HepG2 (cell line): ENCODE measurements around the gene ANKRD35. TPM values are rescaled to one million over a fixed set of nuclear protein-coding genes. Genes with fewer than 3 reads are reported as not detected.

ENCODE experiments used
- ARID2 ChIP-seq: sonication (generic); formaldehyde crosslinking; IDR thresholded peaks from 2 replicates; pipeline ENCODE4 v1.8.1; 2022; ENCODE audit warnings: mild to moderate bottlenecking, missing genetic modification reagents, borderline replicate concordance
- ATF3 ChIP-seq: sonication (generic); formaldehyde crosslinking; IDR thresholded peaks from 2 replicates; pipeline ENCODE4 v1.4.0; 2020; ENCODE audit warnings: missing genetic modification reagents
- BHLHE40 ChIP-seq: IDR thresholded peaks from 2 replicates; pipeline ENCODE4 v1.6.1; 2011; ENCODE audit warnings: low read length, improper control_type of control experiment
- CBFB ChIP-seq: sonication (generic); formaldehyde crosslinking; IDR thresholded peaks from 2 replicates; pipeline ENCODE4 v1.4.0; 2020; ENCODE audit warnings: missing genetic modification reagents
- CCDC6 ChIP-seq: sonication (generic); formaldehyde crosslinking; IDR thresholded peaks from 2 replicates; pipeline ENCODE4 v1.8.1; 2022; ENCODE audit warnings: mild to moderate bottlenecking, missing genetic modification reagents, moderate library complexity
- CEBPG ChIP-seq: IDR thresholded peaks from 2 replicates; pipeline ENCODE4 v1.6.1; 2016
- GRHL1 ChIP-seq: sonication (generic); formaldehyde crosslinking; conservative IDR thresholded peaks from 2 replicates; pipeline ENCODE4 v1.8.0; 2022; ENCODE audit warnings: missing genetic modification reagents
- HNF1B ChIP-seq: sonication (generic); formaldehyde crosslinking; IDR thresholded peaks from 2 replicates; pipeline ENCODE4 v1.5.1; 2020; ENCODE audit warnings: mild to moderate bottlenecking, moderate library complexity, missing genetic modification reagents
- KDM6A ChIP-seq: IDR thresholded peaks from 2 replicates; pipeline ENCODE4 v1.6.1; 2016; ENCODE audit warnings: low read depth
- MAFK ChIP-seq, 2 experiments: IDR thresholded peaks in 1 of 2; conservative IDR thresholded peaks in 1 of 2; 2 replicates each; pipeline ENCODE4 v1.6.1; 2011; ENCODE audit warnings: improper control_type of control experiment in 2 of 2, low read length in 2 of 2
- MATR3 ChIP-seq: sonication (generic); formaldehyde crosslinking; IDR thresholded peaks from 2 replicates; pipeline ENCODE4 v1.4.0; 2020; ENCODE audit warnings: missing genetic modification reagents
- MIER3 ChIP-seq: IDR thresholded peaks from 2 replicates; pipeline ENCODE4 v1.6.1; 2016; ENCODE audit warnings: missing compliant biosample characterization, borderline replicate concordance
- MIXL1 ChIP-seq: IDR thresholded peaks from 2 replicates; pipeline ENCODE4 v1.6.1; 2016
- NCOA5 ChIP-seq: sonication (generic); formaldehyde crosslinking; IDR thresholded peaks from 2 replicates; pipeline ENCODE4 v1.4.0; 2020; ENCODE audit warnings: missing genetic modification reagents
- SALL1 ChIP-seq: sonication (generic); formaldehyde crosslinking; IDR thresholded peaks from 2 replicates; pipeline ENCODE4 v1.8.0; 2022; ENCODE audit warnings: mild to moderate bottlenecking, missing genetic modification reagents
- SOX5 ChIP-seq: IDR thresholded peaks from 2 replicates; pipeline ENCODE4 v1.6.1; 2016; ENCODE audit warnings: borderline replicate concordance
- TCF12 ChIP-seq, 2 experiments: fragments of 450-650 bp in 1 of 2; sonication (generic) in 1 of 2; formaldehyde crosslinking in 1 of 2; IDR thresholded peaks; 2 replicates each; pipeline versions ENCODE4 v1.6.1 to v1.8.0; 2017 to 2022; ENCODE audit warnings: antibody characterized with exemption in 1 of 2, mild to moderate bottlenecking in 1 of 2, missing genetic modification reagents in 1 of 2, moderate library complexity in 1 of 2
- ZBTB26 ChIP-seq: IDR thresholded peaks from 2 replicates; pipeline ENCODE4 v1.6.1; 2016; ENCODE audit warnings: missing compliant biosample characterization, missing genetic modification reagents, borderline replicate concordance
- ZMYM4 ChIP-seq: sonication (generic); formaldehyde crosslinking; IDR thresholded peaks from 2 replicates; pipeline ENCODE4 v1.8.1; 2023; ENCODE audit warnings: mild to moderate bottlenecking, missing genetic modification reagents
- ZNF12 ChIP-seq: sonication (generic); formaldehyde crosslinking; IDR thresholded peaks from 2 replicates; pipeline ENCODE4 v1.5.0; 2020; ENCODE audit warnings: missing genetic modification reagents
- ZNF264 ChIP-seq: sonication (generic); formaldehyde crosslinking; IDR thresholded peaks from 2 replicates; pipeline ENCODE4 v1.4.0; 2020; ENCODE audit warnings: missing genetic modification reagents
- ZNF331 ChIP-seq: sonication (generic); formaldehyde crosslinking; IDR thresholded peaks from 2 replicates; pipeline ENCODE4 v1.4.0; 2020; ENCODE audit warnings: missing genetic modification reagents
- ZNF550 ChIP-seq: sonication (generic); formaldehyde crosslinking; IDR thresholded peaks from 2 replicates; pipeline ENCODE4 v1.4.0; 2020; ENCODE audit warnings: mild to moderate bottlenecking, missing genetic modification reagents, borderline replicate concordance
- ZNF792 ChIP-seq: IDR thresholded peaks from 2 replicates; pipeline ENCODE4 v1.6.1; 2016
- ZNF816 ChIP-seq: sonication (generic); formaldehyde crosslinking; IDR thresholded peaks from 2 replicates; pipeline ENCODE4 v1.8.0; 2022; ENCODE audit warnings: missing genetic modification reagents, mild to moderate bottlenecking, borderline replicate concordance
- polyA plus RNA-seq, 8 experiments: library from polyadenylated mRNA; depleted of rRNA in 3 of 8; stranded (reverse) in 7 of 8; unstranded in 1 of 8; fragments of >200 nt; fragmentation: Illumina TruSeq in 4 of 8; extraction: Trizol in 4 of 8; gene quantifications; 2 replicates each; pipeline versions ENCODE4 v1.2.1 to v1.2.3, GENCODE V29; 2011 to 2016; ENCODE audit warnings: low read depth in 4 of 8, missing spikeins in 1 of 8, mixed read lengths in 1 of 8; ENCODE audit not compliant: insufficient read depth in 1 of 8
- total RNA-seq, 5 experiments: library from RNA; depleted of rRNA; stranded (reverse); fragments of >200 nt; fragmentation: Illumina TruSeq; extraction: Trizol; gene quantifications; 2 replicates each; pipeline ENCODE4 v1.2.3, GENCODE V29; 2016; ENCODE audit warnings: low read depth in 1 of 5

ANKRD35 gene
- total and polyA plus RNA-seq, 2 of the 13 experiments (the other 11 are each of a cell fraction or from before 2014, with no cell fraction given): 0.02 TPM; not detected in 1

- TF ChIP-seq ZNF816 (CRISPR knock-in tag) (peak; percentile 37; the same call in 1 of the 2 replicates), ARID2 (CRISPR knock-in tag) (0 out of 2 replicates have a peak, but pooled peaks have one; percentile 21), ZNF264 (CRISPR knock-in tag) (no peak; the same call in 1 of the 2 replicates), ZNF331 (CRISPR knock-in tag) (peak; percentile 78), ATF3 (CRISPR knock-in tag) (peak; percentile 85), CEBPG (CRISPR knock-in tag) (peak; percentile 34; the same call in 1 of the 2 replicates), ZNF792 (CRISPR knock-in tag) (peak; percentile 69; the same call in 1 of the 2 replicates), BHLHE40 (peak; percentile 20; the same call in 1 of the 2 replicates), MIER3 (CRISPR knock-in tag) (peak; percentile 88; the same call in 1 of the 2 replicates), ZNF12 (peak; percentile 59), ZBTB26 (CRISPR knock-in tag) (peak; percentile 74; the same call in 1 of the 2 replicates), KDM6A (CRISPR knock-in tag) (peak; percentile 73; the same call in 1 of the 2 replicates), SALL1 (peak; percentile 82), MIXL1 (CRISPR knock-in tag) (peak; percentile 68; the same call in 1 of the 2 replicates), GRHL1 (CRISPR knock-in tag) (no peak), MAFK (conservative IDR thresholded peaks at IDR 0.05 in 1 of 2, IDR thresholded peaks at IDR 0.05 in 1 of 2; ENCODE audit: low read length in 2 of 2) (no peak), NCOA5 (CRISPR knock-in tag) (no peak), TCF12 (IDR thresholded peaks at IDR 0.05) (no peak), TCF12 (CRISPR knock-in tag; IDR thresholded peaks at IDR 0.05) (no peak), CCDC6 (CRISPR knock-in tag) (peak; percentile 76), HNF1B (CRISPR knock-in tag) (peak; percentile 92), SOX5 (CRISPR knock-in tag) (peak; percentile 69; the same call in 1 of the 2 replicates), MATR3 (CRISPR knock-in tag) (no peak), ZMYM4 (CRISPR knock-in tag) (peak; percentile 67), ZNF550 (CRISPR knock-in tag) (no peak), CBFB (peak; percentile 64; the same call in 1 of the 2 replicates)
These were observed 6.2 kb upstream of the ANKRD35 start (continued) for GRCh38 chr1:145891587-145892485.
